HL-60 (cell line): ENCODE results near the gene ASPN.

Source experiments
- DNase-seq, 2 experiments: peaks; one replicate each; pipeline ENCODE4 v3.0.0-alpha.2; 2010 to 2020; ENCODE audit warnings: low read depth in 1 of 2, low spot score in 1 of 2
- H3K27ac ChIP-seq: fragments of 250-450 bp; sonication (Bioruptor Pico); replicated peaks from 2 replicates; pipeline ENCODE4 v1.5.1; 2020; ENCODE audit warnings: mild to moderate bottlenecking, moderate library complexity
- H3K27me3 ChIP-seq: fragments of 250-450 bp; sonication (Bioruptor Pico); 2 replicates; pipeline ENCODE4 v1.5.1; 2021; ENCODE audit warnings: mild to moderate bottlenecking, moderate library complexity; ENCODE audit not compliant: insufficient read depth, poor library complexity, severe bottlenecking
- H3K4me3 ChIP-seq: replicated peaks from 2 replicates; pipeline ENCODE4 v1.5.1; 2011; ENCODE audit warnings: mild to moderate bottlenecking, control low read depth, low read length; ENCODE audit not compliant: insufficient read depth
- GABPA ChIP-seq: IDR thresholded peaks from 2 replicates; pipeline ENCODE4 v1.6.1; 2012; ENCODE audit warnings: low read depth
- POLR2AphosphoS5 ChIP-seq: IDR thresholded peaks from 2 replicates; pipeline ENCODE4 v1.6.1; 2012; ENCODE audit warnings: low read depth
- SPI1 ChIP-seq: IDR thresholded peaks from 2 replicates; pipeline ENCODE4 v1.6.1; 2012; ENCODE audit warnings: low read depth, mild to moderate bottlenecking, borderline replicate concordance
- TF ChIP-seq, protein P1 (sequence below): IDR thresholded peaks from one replicate; pipeline ENCODE4 v1.5.1; 2011; ENCODE audit warnings: low read length, control low read depth, inconsistent platforms; ENCODE audit not compliant: insufficient read depth
- TF ChIP-seq, protein P2 (sequence below): IDR thresholded peaks from 2 replicates; pipeline ENCODE4 v1.6.1; 2012; ENCODE audit warnings: low read depth; ENCODE audit not compliant: insufficient replicate concordance

Gene ASPN

DNA sequence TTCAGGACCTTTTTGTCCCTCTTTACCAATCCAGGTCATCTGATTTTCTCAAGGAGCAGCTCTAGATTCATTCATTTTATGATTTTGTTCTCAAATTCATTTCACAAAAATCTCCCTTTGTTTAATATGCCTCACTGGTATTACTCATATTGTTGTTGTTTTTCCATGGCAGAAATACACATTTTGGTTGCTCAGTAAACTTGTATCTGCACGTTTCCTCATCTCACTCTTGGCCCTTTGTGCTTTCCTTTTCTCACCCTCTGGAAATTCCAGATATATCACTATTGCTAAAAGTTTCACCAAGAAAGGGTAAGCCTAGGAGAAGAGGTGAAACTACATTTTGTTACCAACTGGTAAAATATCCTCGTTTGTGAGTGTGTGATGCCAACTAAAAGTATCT lies 14.8 kb downstream of the ASPN start:
- Histone ChIP-seq H3K27me3 (no peaks in the 10 kb centered on the region), H3K27ac (no peak overlapping the region), H3K4me3 (no peak overlapping the region)
- no peak for DNase-seq
- TF ChIP-seq SPI1 (no peak), POLR2AphosphoS5 (no peak), GABPA (no peak)
- TF ChIP-seq, protein P1, sequence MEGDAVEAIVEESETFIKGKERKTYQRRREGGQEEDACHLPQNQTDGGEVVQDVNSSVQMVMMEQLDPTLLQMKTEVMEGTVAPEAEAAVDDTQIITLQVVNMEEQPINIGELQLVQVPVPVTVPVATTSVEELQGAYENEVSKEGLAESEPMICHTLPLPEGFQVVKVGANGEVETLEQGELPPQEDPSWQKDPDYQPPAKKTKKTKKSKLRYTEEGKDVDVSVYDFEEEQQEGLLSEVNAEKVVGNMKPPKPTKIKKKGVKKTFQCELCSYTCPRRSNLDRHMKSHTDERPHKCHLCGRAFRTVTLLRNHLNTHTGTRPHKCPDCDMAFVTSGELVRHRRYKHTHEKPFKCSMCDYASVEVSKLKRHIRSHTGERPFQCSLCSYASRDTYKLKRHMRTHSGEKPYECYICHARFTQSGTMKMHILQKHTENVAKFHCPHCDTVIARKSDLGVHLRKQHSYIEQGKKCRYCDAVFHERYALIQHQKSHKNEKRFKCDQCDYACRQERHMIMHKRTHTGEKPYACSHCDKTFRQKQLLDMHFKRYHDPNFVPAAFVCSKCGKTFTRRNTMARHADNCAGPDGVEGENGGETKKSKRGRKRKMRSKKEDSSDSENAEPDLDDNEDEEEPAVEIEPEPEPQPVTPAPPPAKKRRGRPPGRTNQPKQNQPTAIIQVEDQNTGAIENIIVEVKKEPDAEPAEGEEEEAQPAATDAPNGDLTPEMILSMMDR = no peak
- TF ChIP-seq, protein P2, sequence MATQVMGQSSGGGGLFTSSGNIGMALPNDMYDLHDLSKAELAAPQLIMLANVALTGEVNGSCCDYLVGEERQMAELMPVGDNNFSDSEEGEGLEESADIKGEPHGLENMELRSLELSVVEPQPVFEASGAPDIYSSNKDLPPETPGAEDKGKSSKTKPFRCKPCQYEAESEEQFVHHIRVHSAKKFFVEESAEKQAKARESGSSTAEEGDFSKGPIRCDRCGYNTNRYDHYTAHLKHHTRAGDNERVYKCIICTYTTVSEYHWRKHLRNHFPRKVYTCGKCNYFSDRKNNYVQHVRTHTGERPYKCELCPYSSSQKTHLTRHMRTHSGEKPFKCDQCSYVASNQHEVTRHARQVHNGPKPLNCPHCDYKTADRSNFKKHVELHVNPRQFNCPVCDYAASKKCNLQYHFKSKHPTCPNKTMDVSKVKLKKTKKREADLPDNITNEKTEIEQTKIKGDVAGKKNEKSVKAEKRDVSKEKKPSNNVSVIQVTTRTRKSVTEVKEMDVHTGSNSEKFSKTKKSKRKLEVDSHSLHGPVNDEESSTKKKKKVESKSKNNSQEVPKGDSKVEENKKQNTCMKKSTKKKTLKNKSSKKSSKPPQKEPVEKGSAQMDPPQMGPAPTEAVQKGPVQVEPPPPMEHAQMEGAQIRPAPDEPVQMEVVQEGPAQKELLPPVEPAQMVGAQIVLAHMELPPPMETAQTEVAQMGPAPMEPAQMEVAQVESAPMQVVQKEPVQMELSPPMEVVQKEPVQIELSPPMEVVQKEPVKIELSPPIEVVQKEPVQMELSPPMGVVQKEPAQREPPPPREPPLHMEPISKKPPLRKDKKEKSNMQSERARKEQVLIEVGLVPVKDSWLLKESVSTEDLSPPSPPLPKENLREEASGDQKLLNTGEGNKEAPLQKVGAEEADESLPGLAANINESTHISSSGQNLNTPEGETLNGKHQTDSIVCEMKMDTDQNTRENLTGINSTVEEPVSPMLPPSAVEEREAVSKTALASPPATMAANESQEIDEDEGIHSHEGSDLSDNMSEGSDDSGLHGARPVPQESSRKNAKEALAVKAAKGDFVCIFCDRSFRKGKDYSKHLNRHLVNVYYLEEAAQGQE = no peak

DNA sequence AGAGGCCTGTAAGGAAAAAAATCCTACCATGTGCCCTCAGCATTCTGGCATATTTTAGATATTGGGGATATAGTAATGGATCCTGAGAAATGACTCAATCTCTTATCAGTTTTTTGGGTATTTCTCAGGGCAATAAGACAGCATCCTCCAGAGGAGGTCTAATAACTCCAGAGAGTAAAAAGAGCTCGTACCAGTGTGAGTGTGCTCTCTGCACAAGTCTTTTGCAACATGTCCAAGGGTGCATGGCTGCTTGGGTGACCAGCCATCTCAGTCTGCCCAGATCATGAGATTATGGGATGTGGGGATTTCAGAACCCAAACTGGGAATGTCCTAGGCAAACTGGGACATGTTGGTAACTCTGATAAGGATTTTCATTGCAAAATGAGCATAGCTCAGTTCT lies 15.3 kb downstream of the ASPN start:
- Histone ChIP-seq H3K4me3 (no peak overlapping the region), H3K27ac (no peak overlapping the region), H3K27me3 (no peaks in the 10 kb centered on the region)
- no peak for TF ChIP-seq GABPA
- TF ChIP-seq, protein P2 = no peak
- no peak for TF ChIP-seq POLR2AphosphoS5
- TF ChIP-seq, protein P1 = no peak
- TF ChIP-seq SPI1 = no peak
- no peak for DNase-seq

DNA sequence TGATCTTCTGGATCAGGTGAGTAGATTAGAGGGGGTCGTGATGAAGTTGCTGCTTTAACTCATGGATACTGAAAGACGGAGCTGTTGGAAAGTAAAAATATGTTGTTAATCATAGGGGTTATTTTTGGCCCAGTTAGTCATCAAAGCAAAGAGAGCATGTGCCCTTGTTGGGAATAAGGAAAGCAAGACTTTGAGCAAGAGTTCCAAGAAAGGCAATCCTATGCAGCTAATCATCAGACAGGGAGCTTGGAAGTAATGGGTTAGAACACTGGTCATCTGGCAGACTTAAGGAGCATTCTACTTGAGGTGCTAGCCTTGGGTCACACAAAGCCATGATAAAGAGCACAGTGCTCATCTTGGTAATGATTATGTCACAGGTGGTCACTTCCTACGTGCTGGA lies 18.3 kb downstream of the ASPN start:
- H3K27me3 ChIP-seq = no peaks in the 10 kb centered on the region
- TF ChIP-seq SPI1 (no peak), GABPA (no peak), POLR2AphosphoS5 (no peak)
- TF ChIP-seq, protein P1 = no peak
- TF ChIP-seq, protein P2 = no peak
- no peak overlapping the region for H3K4me3 ChIP-seq
- DNase-seq = no peak
- H3K27ac ChIP-seq = no peak overlapping the region
